Liver (tissue), 9 donors: ENCODE results near the gene ERGIC1. TPM values are rescaled to one million over a fixed set of nuclear protein-coding genes. Genes with fewer than 3 reads are reported as not detected.

Experiments
- DNase-seq: peaks from one replicate; pipeline ENCODE4 v3.0.0-alpha.2; 2017; ENCODE audit warnings: low spot score
- H3K27ac ChIP-seq, 2 donors: one replicate each; pipeline ENCODE4 v1.7.0; 2013; ENCODE audit warnings: inconsistent platforms in 2 of 2, low read length in 2 of 2, control low read depth in 1 of 2, low read depth in 1 of 2, mild to moderate bottlenecking in 1 of 2
- H3K27me3 ChIP-seq, 4 donors: one replicate each; pipeline versions ENCODE4 v1.6.1 to v1.7.0; 2013; ENCODE audit warnings: low read length in 3 of 4, inconsistent platforms in 1 of 4, mild to moderate bottlenecking in 1 of 4, moderate library complexity in 1 of 4; ENCODE audit not compliant: control insufficient read depth in 4 of 4, insufficient read depth in 4 of 4
- H3K36me3 ChIP-seq, 4 donors: one replicate each; pipeline versions ENCODE4 v1.6.1 to v1.7.0; 2013; ENCODE audit warnings: low read length in 3 of 4, mild to moderate bottlenecking in 3 of 4, low read depth in 1 of 4, moderate library complexity in 1 of 4; ENCODE audit not compliant: control insufficient read depth in 4 of 4, insufficient read depth in 3 of 4
- H3K4me1 ChIP-seq, 4 donors: one replicate each; pipeline versions ENCODE4 v1.6.1 to v1.7.0; 2013; ENCODE audit warnings: low read length in 3 of 4, mild to moderate bottlenecking in 3 of 4, moderate library complexity in 1 of 4; ENCODE audit not compliant: control insufficient read depth in 4 of 4, insufficient read depth in 4 of 4
- H3K4me3 ChIP-seq, 3 donors: one replicate each; pipeline versions ENCODE4 v1.6.1 to v1.7.0; 2013; ENCODE audit warnings: low read length in 3 of 3, control low read depth in 1 of 3, low read depth in 1 of 3, mild to moderate bottlenecking in 1 of 3
- H3K9ac ChIP-seq, 2 donors: one replicate each; pipeline ENCODE4 v1.7.0; 2013; ENCODE audit warnings: low read length in 2 of 2, mild to moderate bottlenecking in 2 of 2, moderate library complexity in 2 of 2, control low read depth in 1 of 2, low read depth in 1 of 2
- H3K9me3 ChIP-seq, 4 donors: one replicate each; pipeline versions ENCODE4 v1.6.1 to v1.7.0; 2013; ENCODE audit warnings: low read length in 3 of 4; ENCODE audit not compliant: control insufficient read depth in 4 of 4
- CTCF ChIP-seq: fragments of 150-350 bp; IDR thresholded peaks from 2 replicates; pipeline ENCODE4 v1.5.1; 2017; ENCODE audit warnings: improper control_type of control experiment, low read depth, low read length; ENCODE audit not compliant: missing input control
- EGR1 ChIP-seq, 2 donors: IDR thresholded peaks; 2 replicates each; pipeline ENCODE4 v1.6.1; 2016 to 2018; ENCODE audit warnings: antibody characterized with exemption in 2 of 2, low read depth in 2 of 2
- FOXA1 ChIP-seq: IDR thresholded peaks from 2 replicates; pipeline ENCODE4 v1.6.1; 2016; ENCODE audit warnings: antibody characterized with exemption
- FOXA2 ChIP-seq: IDR thresholded peaks from 2 replicates; pipeline ENCODE4 v1.6.1; 2016; ENCODE audit warnings: antibody characterized with exemption
- GABPA ChIP-seq, 2 donors: IDR thresholded peaks in 1 of 2; conservative IDR thresholded peaks in 1 of 2; 2 replicates each; pipeline ENCODE4 v1.6.1; 2016; ENCODE audit warnings: antibody characterized with exemption in 2 of 2, mild to moderate bottlenecking in 1 of 2, moderate library complexity in 1 of 2
- HNF4A ChIP-seq, 2 donors: conservative IDR thresholded peaks; 2 replicates each; pipeline ENCODE4 v1.6.1; 2016; ENCODE audit warnings: antibody characterized with exemption in 2 of 2, mild to moderate bottlenecking in 2 of 2
- HNF4G ChIP-seq: IDR thresholded peaks from 2 replicates; pipeline ENCODE4 v1.6.1; 2016; ENCODE audit warnings: antibody characterized with exemption
- JUND ChIP-seq, 2 donors: IDR thresholded peaks; 2 replicates each; pipeline ENCODE4 v1.6.1; 2016; ENCODE audit warnings: antibody characterized with exemption in 2 of 2
- NR2F2 ChIP-seq: IDR thresholded peaks from 2 replicates; pipeline ENCODE4 v1.6.1; 2016; ENCODE audit warnings: antibody characterized with exemption
- RAD21 ChIP-seq, 2 donors: IDR thresholded peaks; 2 replicates each; pipeline ENCODE4 v1.6.1; 2016; ENCODE audit warnings: antibody characterized with exemption in 2 of 2, mild to moderate bottlenecking in 2 of 2
- RXRA ChIP-seq, 2 donors: IDR thresholded peaks; 2 replicates each; pipeline ENCODE4 v1.6.1; 2017 to 2018; ENCODE audit warnings: antibody characterized with exemption in 2 of 2, mild to moderate bottlenecking in 1 of 2
- SP1 ChIP-seq: IDR thresholded peaks from 2 replicates; pipeline ENCODE4 v1.6.1; 2018; ENCODE audit warnings: antibody characterized with exemption, mild to moderate bottlenecking
- TAF1 ChIP-seq: conservative IDR thresholded peaks from 2 replicates; pipeline ENCODE4 v1.6.1; 2016; ENCODE audit warnings: antibody characterized with exemption, mild to moderate bottlenecking
- YY1 ChIP-seq: IDR thresholded peaks from 2 replicates; pipeline ENCODE4 v1.6.1; 2016; ENCODE audit warnings: antibody characterized with exemption, mild to moderate bottlenecking
- WGBS: extraction: QIAGEN DNeasy Blood & Tissue Kit; methylation state at CpG from one replicate; pipeline ENCODE4 v1.1.7; 2013; 5-methylcytosine and 5-hydroxymethylcytosine counted together
- polyA plus RNA-seq, 2 donors: library from polyadenylated mRNA; stranded (reverse) in 1 of 2; unstranded in 1 of 2; fragments of 200-250 nt in 1 of 2; fragments of >200 nt in 1 of 2; fragmentation: Nextera tagmentation in 1 of 2; extraction: Ambion mirVana in 1 of 2; gene quantifications; one replicate each; pipeline versions ENCODE4 v1.2.1 to v1.2.3, GENCODE V29; 2013 to 2015
- total RNA-seq, 2 donors: library from RNA; depleted of rRNA; stranded (reverse); fragments of >200 nt; gene quantifications; one replicate each; pipeline ENCODE4 v1.2.3, GENCODE V29; 2014
- TF ChIP-seq, protein P1 (sequence below): IDR thresholded peaks from 2 replicates; pipeline ENCODE4 v1.6.1; 2016; ENCODE audit warnings: antibody characterized with exemption
- TF ChIP-seq, protein P2 (sequence below): IDR thresholded peaks from 2 replicates; pipeline ENCODE4 v1.6.1; 2016; ENCODE audit warnings: antibody characterized with exemption
- TF ChIP-seq, protein P3 (sequence below): IDR thresholded peaks from 2 replicates; pipeline ENCODE4 v1.6.1; 2016; ENCODE audit warnings: antibody characterized with exemption
- TF ChIP-seq, protein P4 (sequence below): IDR thresholded peaks from 2 replicates; pipeline ENCODE4 v1.6.1; 2016; ENCODE audit warnings: antibody characterized with exemption, mild to moderate bottlenecking
- donor health status: healthy.
- donor health status: healthy.
- donor health status: healthy.
- donor health status: healthy.
- donor health status: healthy.

Gene ERGIC1
- total and polyA plus RNA-seq, 4 donors: 45.4 to 155 (median 101) TPM

DNA sequence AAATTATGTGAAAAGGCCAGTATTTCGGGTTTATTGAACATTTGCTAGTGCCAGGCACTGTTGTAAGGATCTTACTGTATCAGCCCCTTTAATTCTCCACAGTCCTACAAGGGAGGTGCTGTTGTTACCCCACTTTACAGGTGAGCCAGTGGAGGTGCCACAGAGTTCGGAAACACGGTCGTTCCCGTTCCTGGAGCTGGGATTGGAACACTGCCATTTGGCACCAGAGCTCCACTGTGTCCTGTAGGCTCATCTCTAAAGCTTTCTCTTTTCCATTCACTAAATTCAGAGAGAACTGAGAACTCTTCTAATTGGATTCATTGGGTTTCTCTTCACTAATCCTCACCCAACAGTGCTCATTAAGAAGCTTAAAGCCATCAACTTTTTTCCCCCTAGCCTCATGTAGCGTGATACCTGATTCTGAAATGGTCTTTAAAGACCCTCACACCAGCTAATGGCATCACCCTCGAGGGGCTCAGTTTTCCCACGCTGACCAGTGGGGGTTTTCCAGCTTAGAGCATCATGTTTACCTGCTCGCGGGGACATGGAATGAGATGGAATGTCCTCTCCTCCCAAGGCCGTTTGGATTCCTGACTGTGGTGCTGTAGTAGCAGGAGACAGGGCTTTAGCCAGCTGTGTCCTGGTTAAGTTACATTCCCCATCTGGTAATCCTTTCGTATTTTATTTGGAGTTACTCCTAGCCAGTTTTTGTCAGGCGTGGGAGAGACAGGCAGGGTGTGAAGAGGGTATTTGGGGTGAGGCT is 5.8 kb downstream of the ERGIC1 start:
- TF ChIP-seq CTCF: no peak
- TF ChIP-seq, protein P1, sequence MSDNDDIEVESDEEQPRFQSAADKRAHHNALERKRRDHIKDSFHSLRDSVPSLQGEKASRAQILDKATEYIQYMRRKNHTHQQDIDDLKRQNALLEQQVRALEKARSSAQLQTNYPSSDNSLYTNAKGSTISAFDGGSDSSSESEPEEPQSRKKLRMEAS: no peak
- TF ChIP-seq RAD21 (IDR thresholded peaks at IDR 0.05): peak; percentile 32 to 65
- peak; percentile 18 for TF ChIP-seq SP1
- TF ChIP-seq FOXA1: no peak
- TF ChIP-seq GABPA (IDR thresholded peaks at IDR 0.05 in 1 of 2, conservative IDR thresholded peaks at IDR 0.05 in 1 of 2): no peak
- TF ChIP-seq RXRA (IDR thresholded peaks at IDR 0.05): peak; percentile 29 to 37
- TF ChIP-seq TAF1: no peak
- TF ChIP-seq NR2F2: no peak
- TF ChIP-seq, protein P2, sequence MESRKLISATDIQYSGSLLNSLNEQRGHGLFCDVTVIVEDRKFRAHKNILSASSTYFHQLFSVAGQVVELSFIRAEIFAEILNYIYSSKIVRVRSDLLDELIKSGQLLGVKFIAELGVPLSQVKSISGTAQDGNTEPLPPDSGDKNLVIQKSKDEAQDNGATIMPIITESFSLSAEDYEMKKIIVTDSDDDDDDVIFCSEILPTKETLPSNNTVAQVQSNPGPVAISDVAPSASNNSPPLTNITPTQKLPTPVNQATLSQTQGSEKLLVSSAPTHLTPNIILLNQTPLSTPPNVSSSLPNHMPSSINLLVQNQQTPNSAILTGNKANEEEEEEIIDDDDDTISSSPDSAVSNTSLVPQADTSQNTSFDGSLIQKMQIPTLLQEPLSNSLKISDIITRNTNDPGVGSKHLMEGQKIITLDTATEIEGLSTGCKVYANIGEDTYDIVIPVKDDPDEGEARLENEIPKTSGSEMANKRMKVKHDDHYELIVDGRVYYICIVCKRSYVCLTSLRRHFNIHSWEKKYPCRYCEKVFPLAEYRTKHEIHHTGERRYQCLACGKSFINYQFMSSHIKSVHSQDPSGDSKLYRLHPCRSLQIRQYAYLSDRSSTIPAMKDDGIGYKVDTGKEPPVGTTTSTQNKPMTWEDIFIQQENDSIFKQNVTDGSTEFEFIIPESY: no peak
- TF ChIP-seq JUND (IDR thresholded peaks at IDR 0.05): no peak
- TF ChIP-seq, protein P3, sequence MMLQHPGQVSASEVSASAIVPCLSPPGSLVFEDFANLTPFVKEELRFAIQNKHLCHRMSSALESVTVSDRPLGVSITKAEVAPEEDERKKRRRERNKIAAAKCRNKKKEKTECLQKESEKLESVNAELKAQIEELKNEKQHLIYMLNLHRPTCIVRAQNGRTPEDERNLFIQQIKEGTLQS: no peak
- TF ChIP-seq FOXA2: no peak
- TF ChIP-seq HNF4G: no peak
- TF ChIP-seq HNF4A (conservative IDR thresholded peaks at IDR 0.05): peak in 1 of 2 donors; percentile 36
- TF ChIP-seq, protein P4, sequence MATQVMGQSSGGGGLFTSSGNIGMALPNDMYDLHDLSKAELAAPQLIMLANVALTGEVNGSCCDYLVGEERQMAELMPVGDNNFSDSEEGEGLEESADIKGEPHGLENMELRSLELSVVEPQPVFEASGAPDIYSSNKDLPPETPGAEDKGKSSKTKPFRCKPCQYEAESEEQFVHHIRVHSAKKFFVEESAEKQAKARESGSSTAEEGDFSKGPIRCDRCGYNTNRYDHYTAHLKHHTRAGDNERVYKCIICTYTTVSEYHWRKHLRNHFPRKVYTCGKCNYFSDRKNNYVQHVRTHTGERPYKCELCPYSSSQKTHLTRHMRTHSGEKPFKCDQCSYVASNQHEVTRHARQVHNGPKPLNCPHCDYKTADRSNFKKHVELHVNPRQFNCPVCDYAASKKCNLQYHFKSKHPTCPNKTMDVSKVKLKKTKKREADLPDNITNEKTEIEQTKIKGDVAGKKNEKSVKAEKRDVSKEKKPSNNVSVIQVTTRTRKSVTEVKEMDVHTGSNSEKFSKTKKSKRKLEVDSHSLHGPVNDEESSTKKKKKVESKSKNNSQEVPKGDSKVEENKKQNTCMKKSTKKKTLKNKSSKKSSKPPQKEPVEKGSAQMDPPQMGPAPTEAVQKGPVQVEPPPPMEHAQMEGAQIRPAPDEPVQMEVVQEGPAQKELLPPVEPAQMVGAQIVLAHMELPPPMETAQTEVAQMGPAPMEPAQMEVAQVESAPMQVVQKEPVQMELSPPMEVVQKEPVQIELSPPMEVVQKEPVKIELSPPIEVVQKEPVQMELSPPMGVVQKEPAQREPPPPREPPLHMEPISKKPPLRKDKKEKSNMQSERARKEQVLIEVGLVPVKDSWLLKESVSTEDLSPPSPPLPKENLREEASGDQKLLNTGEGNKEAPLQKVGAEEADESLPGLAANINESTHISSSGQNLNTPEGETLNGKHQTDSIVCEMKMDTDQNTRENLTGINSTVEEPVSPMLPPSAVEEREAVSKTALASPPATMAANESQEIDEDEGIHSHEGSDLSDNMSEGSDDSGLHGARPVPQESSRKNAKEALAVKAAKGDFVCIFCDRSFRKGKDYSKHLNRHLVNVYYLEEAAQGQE: no peak
- TF ChIP-seq YY1: no peak
- TF ChIP-seq EGR1 (IDR thresholded peaks at IDR 0.05; ENCODE audit: low read depth in 2 of 2): no peak
- peaks cover 5 to 44% (median 24%) of the 10 kb centered on the region in 4 donors for H3K4me1 ChIP-seq
- 53% methylated on average over 13 of the region's 13 CpGs for WGBS
- no peaks in the 10 kb centered on the region for H3K27me3 ChIP-seq
- DNase-seq: no peak
- peak overlapping the region in 1 of 2 donors; percentile 13 for H3K9ac ChIP-seq
- no peak overlapping the region for H3K4me3 ChIP-seq
- H3K36me3 ChIP-seq: peaks cover 0 to 4% (median 0%) of the 10 kb centered on the region in 4 donors
- no peaks in the 10 kb centered on the region for H3K9me3 ChIP-seq
- H3K27ac ChIP-seq: peak overlapping the region; percentile 40 to 44
